ENCODE results near the gene UBE2R2.
"Not testable (repeated sequence)": the region's sequence is repeated elsewhere in the genome, so short reads cannot be mapped to it uniquely, and the experiment has no call there.

- not testable (repeated sequence) for TF ChIP-seq POLR2A, CTCF (IDR thresholded peaks at IDR 0.05)
Measured at GRCh38 chr9:33789429-33789828, 27.5 kb upstream of the UBE2R2 start.

Data from upper lobe of left lung (tissue), 4 donors.